Activated CD8-positive, alpha-beta memory T cell treated with anti-CD3 and anti-CD28 coated beads for 48 hours (primary cell): ENCODE results near the gene BNIP5.

Experiments
- DNase-seq, 3 experiments: peaks; one replicate each; pipeline ENCODE4 v3.0.0-alpha.2; 2020; ENCODE audit warnings: low read depth in 2 of 3, low spot score in 2 of 3

Gene BNIP5

GRCh38 chr6:36326356-36326995 is 10.2 kb downstream of the BNIP5 start:
- no peak for DNase-seq

DNA sequence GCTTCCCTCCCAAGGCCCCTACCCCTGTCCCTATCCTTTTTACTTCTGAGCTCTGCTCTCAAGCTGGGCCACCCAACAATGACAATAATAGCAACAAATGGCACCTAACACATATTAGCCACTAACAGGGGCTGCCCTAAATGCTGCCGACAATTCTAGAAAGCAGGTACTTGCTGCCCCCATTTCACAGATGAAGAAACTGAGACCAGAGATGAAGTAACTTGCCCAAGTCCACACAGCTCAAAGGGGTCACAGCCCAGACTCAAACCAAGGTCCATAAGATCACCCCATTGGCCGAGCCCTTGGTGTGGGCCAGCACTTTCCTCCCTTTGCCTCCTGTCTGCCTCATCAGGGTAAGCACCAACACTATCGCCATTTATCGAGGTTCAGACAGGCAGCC is 12.0 kb downstream of the BNIP5 start:
- no peak for DNase-seq

GRCh38 chr6:36324191-36324590 is 12.5 kb downstream of the BNIP5 start:
- DNase-seq = no peak

DNA sequence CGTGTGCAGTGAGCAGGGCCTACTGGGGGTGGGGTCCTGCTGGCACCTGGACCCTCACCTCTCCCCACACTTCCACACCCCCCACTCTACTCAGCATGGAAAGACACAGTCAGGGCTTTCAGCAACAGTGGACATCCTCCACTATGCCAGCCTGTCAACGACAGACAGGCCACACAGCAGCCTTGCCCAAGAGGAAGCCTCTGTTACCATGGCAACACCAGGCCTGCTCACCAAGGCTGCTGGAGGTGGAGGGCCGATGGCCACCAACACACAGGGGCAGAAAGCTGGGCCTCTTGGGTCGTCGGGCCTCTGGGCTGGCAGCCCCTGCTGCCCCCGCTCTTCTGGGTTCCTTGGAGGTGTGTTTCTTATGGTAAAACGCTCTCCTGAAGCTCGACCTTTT is 13.6 kb downstream of the BNIP5 start:
- DNase-seq = no peak

- no peak for DNase-seq
Measured at GRCh38 chr6:36322591-36322990, 14.1 kb downstream of the BNIP5 start.

DNA sequence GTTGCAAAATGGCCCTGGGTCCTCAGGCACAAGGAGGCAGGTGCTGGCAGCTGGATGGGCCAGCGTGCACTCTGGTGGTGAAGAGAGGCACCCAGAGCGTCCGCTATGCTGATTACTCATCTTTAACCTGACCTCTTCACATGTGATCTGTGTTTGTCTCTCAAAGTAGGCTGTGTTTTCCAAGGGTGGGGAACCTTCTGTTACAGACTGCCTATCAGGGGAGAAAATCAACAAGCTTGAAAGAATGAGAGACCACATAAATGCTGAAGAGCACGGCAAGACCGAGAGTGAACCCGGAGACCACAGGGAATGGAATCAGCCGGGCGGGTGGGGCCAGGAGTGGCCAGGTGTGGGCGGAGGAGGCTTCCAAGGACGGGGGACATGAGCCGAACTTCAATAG is 16.2 kb downstream of the BNIP5 start:
- DNase-seq = no peak

GRCh38 chr6:36319821-36320220 is 16.9 kb downstream of the BNIP5 start:
- DNase-seq = no peak

- no peak for DNase-seq
Measured at GRCh38 chr6:36319436-36319762, 17.3 kb downstream of the BNIP5 start.

- no peak for DNase-seq
Measured at GRCh38 chr6:36318690-36319435, 17.8 kb downstream of the BNIP5 start.

GRCh38 chr6:36317623-36318022 is 19.1 kb downstream of the BNIP5 start:
- no peak for DNase-seq

- DNase-seq = no peak
Measured at GRCh38 chr6:36315921-36316320, 20.8 kb downstream of the BNIP5 start.

DNA sequence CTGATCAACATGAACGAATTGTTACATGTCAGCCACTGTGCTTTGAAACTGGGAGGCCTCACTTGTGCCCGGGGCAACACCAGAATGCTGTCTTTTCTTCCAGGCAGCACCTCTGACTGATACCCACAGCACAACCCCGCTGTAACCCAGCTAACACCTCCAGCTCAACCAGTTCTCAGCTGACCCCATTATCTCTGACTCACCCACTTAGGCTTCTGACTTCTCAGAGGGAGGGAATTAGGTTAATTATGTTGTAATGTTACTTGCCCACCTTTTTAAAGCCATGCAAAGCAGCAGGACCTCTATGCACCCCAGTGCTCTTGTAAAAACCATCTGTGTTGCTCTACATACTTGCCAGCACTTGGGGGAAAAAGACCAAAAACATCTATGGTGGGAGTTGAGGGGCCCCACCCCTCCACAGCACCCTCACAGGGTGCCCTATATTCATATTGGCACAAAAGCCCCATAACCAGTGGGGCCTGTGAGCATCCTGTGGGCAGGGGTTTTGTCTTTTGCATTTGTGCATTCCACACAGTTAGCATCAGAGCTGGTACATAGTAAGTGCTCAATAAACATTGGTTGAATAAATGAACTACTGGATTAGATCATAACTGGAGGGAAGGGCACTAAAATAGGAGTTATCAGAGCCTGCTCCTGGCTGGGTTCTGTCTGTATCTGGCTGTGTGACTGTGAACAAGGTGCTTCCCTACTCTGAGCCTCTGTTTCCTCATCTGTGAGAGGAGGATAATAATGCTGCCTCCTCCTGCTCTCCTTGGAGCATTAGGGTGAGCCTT is 22.3 kb downstream of the BNIP5 start:
- DNase-seq = no peak

- no peak for DNase-seq
Measured at GRCh38 chr6:36313649-36313936, 23.1 kb downstream of the BNIP5 start.

DNA sequence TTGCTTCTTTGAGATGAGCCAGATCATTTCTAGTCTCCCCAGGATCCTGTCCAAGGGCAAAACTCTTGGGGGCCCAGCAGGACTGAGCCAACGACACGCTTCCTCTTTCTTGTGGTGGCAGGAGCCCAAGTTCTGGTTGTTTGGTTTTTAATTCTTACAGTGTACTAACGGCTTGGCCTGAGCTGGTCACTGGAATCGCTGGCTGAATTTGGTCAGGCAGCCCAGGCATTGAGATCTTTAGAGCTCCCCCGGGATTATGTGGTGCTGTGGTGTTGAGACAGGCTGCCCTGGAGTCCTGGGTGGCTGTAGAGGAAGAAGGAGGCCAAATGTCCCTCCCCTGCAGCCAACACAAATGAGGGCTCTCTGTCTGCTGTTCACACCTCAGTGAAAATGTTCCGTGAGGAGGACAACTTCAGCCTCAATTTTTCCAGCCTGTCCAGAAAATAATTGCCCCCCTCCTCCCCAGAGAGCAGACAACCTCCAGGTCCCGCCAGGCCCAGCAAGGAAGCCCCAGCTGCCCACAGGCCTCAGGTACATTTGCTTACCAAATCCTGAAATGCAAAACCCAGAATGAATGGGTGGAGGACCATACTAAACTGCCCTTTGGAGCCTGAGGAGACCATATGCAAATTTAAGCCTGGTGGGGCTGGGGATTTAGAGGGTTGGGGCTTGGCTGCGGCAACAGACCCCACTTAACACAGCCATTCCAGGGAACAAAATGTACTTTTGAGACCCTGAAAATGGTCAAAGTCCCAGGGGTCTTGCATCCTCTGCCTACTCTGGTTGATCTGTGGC is 23.6 kb downstream of the BNIP5 start:
- DNase-seq = no peak

DNA sequence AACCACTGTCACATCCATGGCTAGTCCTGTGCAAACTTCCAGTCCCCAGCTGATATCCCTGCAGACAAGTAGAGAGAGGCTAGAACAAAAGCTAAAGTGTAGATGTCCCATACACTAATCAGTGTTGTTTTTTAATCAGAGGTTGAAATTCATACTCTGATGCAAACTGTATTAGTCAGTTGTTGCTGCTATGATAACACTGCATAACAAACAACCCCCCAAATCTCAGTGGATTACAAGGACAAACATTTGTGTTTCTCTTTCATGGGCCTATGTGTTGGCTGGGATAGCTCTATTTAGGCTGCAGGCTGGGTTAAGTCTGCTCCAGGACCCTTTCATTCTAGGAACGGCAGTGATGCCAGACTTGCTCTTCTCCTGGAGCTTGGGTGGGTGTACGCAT is 26.8 kb downstream of the BNIP5 start:
- DNase-seq = no peak

DNA sequence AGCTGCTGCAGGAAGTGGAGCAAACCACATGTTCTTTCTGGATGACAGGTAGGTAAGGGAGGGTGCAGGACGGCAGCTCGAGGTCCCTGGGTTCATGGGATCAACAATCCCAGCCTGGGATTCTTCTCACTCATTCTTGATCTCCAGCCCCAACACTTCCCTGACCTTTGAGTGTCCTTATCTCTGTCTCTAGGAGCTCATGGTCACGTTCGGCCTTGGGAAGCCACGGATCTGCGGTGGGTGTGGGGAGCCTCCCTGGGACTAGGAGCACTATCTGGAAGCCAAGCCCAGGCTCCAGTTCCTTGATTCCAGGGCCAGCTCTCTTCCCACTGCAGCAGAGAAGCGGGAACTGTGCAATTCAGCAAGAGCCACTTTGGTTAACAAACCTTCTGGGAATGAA is 27.5 kb downstream of the BNIP5 start:
- DNase-seq = no peak

DNA sequence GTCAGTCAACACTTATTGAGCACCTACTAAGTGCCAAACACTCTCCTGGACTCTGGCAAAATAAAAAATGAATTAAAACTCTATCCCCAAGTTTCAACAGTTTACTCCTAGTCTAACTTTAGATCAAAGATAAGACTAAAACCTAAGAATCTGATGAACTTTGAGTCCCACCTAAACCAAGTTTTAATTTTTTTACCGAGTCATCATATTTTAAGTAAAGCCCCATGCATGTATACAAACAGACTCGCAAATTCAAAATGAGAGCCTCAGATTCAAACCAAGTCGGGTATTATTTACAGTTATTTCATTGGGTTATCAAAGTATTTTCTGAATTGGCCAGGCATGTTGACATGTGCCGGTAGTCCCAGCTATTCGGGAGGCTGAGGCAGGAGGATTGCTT is 28.2 kb downstream of the BNIP5 start:
- DNase-seq = no peak

DNA sequence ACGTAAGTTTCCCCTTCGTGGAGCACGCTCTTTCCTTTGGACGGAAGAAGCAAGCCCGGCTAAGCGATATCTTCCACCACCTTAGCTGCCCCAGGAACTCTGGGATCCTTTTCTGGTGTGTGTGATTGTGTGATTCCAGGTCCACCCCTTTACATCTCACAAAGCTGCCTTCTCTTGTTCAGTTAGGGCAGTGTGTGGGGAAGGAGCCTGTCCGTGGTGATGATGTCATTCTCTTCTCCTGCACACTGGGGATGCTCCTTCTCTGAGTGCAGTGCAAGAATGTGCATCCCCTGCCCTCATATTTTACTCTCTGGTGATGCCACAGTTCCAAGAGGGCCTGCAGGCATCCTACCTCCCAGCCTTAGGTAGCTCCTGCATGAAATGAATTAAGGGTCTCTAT is 30.3 kb downstream of the BNIP5 start:
- DNase-seq = no peak

DNA sequence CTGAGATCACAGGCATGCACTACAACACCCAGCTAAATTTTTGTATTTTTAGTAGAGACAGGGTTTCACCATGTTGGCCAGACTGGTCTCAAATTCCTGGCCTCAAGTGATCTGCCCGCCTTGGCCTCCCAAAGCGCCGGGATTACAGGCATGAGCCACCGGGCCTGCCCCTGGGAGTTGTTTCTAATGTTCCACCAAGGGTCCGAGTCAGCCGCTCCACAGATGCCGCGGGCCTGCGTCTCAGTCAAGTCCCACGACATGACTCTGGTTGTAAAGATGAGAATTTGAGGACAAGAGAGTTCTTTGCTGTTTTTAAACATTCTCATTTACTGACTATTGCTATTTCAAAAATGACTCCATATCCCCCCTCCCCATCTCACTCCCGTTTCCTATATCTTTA is 30.8 kb downstream of the BNIP5 start:
- DNase-seq = no peak

DNA sequence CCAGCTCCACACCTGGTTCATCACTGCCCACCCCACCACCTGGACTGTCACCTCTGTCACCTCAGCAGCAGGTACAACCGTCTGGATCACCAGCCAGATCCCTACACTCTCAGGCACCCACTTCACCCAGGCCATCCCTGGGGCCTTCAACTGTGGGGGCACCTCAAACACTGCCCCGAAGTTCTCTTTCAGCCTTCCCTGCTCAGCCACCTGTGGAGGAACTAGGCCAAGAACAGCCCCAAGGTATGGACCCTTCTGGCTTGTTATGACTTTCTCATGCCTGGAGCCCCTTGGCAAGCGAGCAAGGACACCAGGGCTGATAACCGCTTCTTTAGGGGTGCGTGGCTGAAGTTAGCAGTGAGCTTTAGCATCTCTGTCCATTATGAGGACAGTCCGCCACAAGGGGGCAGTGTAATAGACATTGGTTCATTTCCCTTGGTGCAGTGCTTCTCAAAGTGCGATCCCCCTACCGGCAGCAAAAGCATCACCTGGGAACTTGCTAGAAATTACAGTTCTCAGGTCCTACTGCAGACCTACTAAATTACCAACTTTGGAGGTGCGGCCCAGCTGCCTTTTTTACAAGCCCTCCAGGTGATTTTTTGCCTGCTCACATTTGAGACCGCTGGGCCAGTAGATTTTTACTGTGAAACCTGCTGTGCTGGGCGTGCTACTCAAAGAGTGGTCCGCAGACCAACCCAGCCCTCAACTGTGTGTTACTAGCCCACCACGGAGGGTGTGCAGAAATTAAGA is 34.3 kb downstream of the BNIP5 start:
- DNase-seq = peak; percentile 63 to 95 (median 91)

DNA sequence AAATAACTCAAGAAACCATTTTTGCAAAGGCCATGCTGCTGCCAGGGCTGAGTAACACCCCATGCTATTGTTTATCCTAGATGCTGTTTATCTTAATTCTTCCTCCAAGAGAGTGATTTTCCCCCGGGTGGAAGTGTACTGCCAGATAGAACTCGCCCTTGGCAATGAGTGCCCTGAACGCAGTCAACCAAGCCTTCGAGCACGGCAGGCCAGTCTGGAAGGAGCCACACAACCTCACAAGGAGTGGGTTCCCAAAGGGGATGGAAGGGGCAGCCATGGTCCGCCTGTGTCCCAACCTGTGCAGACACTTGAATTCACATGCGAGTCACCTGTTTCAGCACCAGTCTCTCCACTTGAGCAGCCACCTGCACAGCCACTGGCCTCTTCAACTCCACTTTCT is 34.9 kb downstream of the BNIP5 start:
- no peak for DNase-seq
